Caco-2 (cell line): ENCODE data around the gene PMM1. TPM values are rescaled to one million over a fixed set of nuclear protein-coding genes. Genes with fewer than 3 reads are reported as not detected.
A peak's percentile ranks its signal among the peaks of the same experiment; 100 is the strongest.

Experiments used
- BruUV-seq: library from RNA; stranded (reverse); fragments of 400-500 nt; replicated peaks from 2 replicates; lab custom pipeline; 2021; lab: Mats Ljungman, UMichigan
- CTCF ChIA-PET: fragments of 300-600 bp; sonication (Branson Sonifier 250); formaldehyde crosslinking; loops from one replicate; lab custom pipeline; 2022; ENCODE audit warnings: antibody characterized with exemption; lab: Charles Lee
- POLR2A ChIA-PET: fragments of 300-600 bp; sonication (Branson Sonifier 250); formaldehyde crosslinking; loops from one replicate; lab custom pipeline; 2022; ENCODE audit warnings: antibody characterized with exemption; lab: Charles Lee
- DNase-seq, 2 experiments: peaks; one replicate each; pipeline versions ENCODE4 v3.0.0 to v3.0.0-alpha.2; 2020 to 2022
- H3K27me3 ChIP-seq: replicated peaks from 2 replicates; pipeline ENCODE4 v1.6.0; 2011; ENCODE audit warnings: low read length; ENCODE audit not compliant: control insufficient read depth, insufficient read depth
- H3K36me3 ChIP-seq: 2 replicates; pipeline ENCODE4 v1.5.1; 2011; ENCODE audit warnings: low read length; ENCODE audit not compliant: control insufficient read depth, insufficient read depth
- H3K4me1 ChIP-seq: fragments of 250-450 bp; sonication (Bioruptor Pico); 2 replicates; pipeline ENCODE4 v1.5.1; 2020; ENCODE audit warnings: mild to moderate bottlenecking
- H3K4me3 ChIP-seq: 2 replicates; pipeline ENCODE4 v1.5.1; 2011; ENCODE audit warnings: low read depth, mild to moderate bottlenecking, control low read depth, low read length
- H3K9me3 ChIP-seq: fragments of 250-450 bp; sonication (Bioruptor Pico); 2 replicates; pipeline ENCODE4 v1.5.1; 2020; ENCODE audit warnings: mild to moderate bottlenecking, moderate library complexity
- H3K27ac Mint-ChIP-seq: one replicate; pipeline ENCODE4 v1.8.0; 2022; ENCODE audit warnings: mixed read lengths; ENCODE audit not compliant: unreplicated experiment
- H3K27me3 Mint-ChIP-seq: one replicate; pipeline ENCODE4 v1.8.0; 2022; ENCODE audit warnings: mixed read lengths; ENCODE audit not compliant: insufficient read depth, unreplicated experiment
- H3K36me3 Mint-ChIP-seq: one replicate; pipeline ENCODE4 v1.8.0; 2022; ENCODE audit warnings: mild to moderate bottlenecking, mixed read lengths; ENCODE audit not compliant: insufficient read depth, unreplicated experiment
- H3K4me1 Mint-ChIP-seq: one replicate; pipeline ENCODE4 v1.8.0; 2022; ENCODE audit warnings: low read depth, mixed read lengths; ENCODE audit not compliant: unreplicated experiment
- H3K4me3 Mint-ChIP-seq: one replicate; pipeline ENCODE4 v1.8.0; 2022; ENCODE audit warnings: mild to moderate bottlenecking, moderate library complexity, mixed read lengths; ENCODE audit not compliant: unreplicated experiment
- H3K9me3 Mint-ChIP-seq: one replicate; pipeline ENCODE4 v1.8.0; 2022; ENCODE audit warnings: mixed read lengths; ENCODE audit not compliant: unreplicated experiment
- CTCF ChIP-seq, 2 experiments: fragments of 200-600 bp in 1 of 2; IDR thresholded peaks; 1 replicate in 1 of 2; 2 replicates in 1 of 2; pipeline versions ENCODE4 v1.5.1 to v1.8.0; 2011 to 2022; ENCODE audit warnings: antibody characterized with exemption in 1 of 2, control low read depth in 1 of 2, inconsistent platforms in 1 of 2, low read depth in 1 of 2, low read length in 1 of 2, mild to moderate bottlenecking in 1 of 2, moderate library complexity in 1 of 2; ENCODE audit not compliant: insufficient read depth in 1 of 2, severe bottlenecking in 1 of 2, unreplicated experiment in 1 of 2
- intact Hi-C: fragments of 100-400 bp; cut with micrococcal nuclease; formaldehyde crosslinking; loops from one replicate; pipeline ENCODE4 v1.10.0; 2022; ENCODE audit not compliant: unreplicated experiment
- total RNA-seq: library from RNA; stranded (reverse); gene quantifications from 2 replicates; pipeline ENCODE4 v1.2.3, GENCODE V29; 2022

The PMM1 gene
- total RNA-seq, 1 experiment from 2014 or later: 29.6 TPM

GRCh38 chr22:41528938-41529561 lies 60.6 kb downstream of the PMM1 start:
- POLR2A ChIA-PET: no interaction called here
- Histone ChIP-seq H3K27me3 (no peaks in the 10 kb centered on the region), H3K9me3 (no peaks in the 10 kb centered on the region), H3K4me3 (no peak overlapping the region), H3K36me3 (peaks cover 8% of the 10 kb centered on the region), H3K4me1 (no peaks in the 10 kb centered on the region)
- peaks cover 95% of the 10 kb centered on the region for H3K36me3 Mint-ChIP-seq
- H3K4me1 Mint-ChIP-seq: peaks cover 7% of the 10 kb centered on the region
- DNase-seq: no peak
- TSS peak; percentile 14 for BruUV-seq
- TF ChIP-seq CTCF (IDR thresholded peaks at IDR 0.05; ENCODE audit: insufficient read depth in 1 of 2, low read depth in 1 of 2, low read length in 1 of 2, severe bottlenecking in 1 of 2, unreplicated experiment in 1 of 2): no peak
- H3K27me3 Mint-ChIP-seq: no peaks in the 10 kb centered on the region
- H3K4me3 Mint-ChIP-seq: no peak overlapping the region
- CTCF ChIA-PET: no interaction called here
- H3K27ac Mint-ChIP-seq: peak overlapping the region; percentile 33
- intact Hi-C loops: no loop called here
- H3K9me3 Mint-ChIP-seq: no peaks in the 10 kb centered on the region

GRCh38 chr22:41528132-41528766 lies 61.4 kb downstream of the PMM1 start:
- BruUV-seq: TSS peak; percentile 61

More at GRCh38 chr22:41528132-41528766, 61.4 kb downstream of the PMM1 start:
- Mint-ChIP-seq H3K4me1 (peaks cover 7% of the 10 kb centered on the region), H3K27me3 (no peaks in the 10 kb centered on the region), H3K4me3 (no peak overlapping the region), H3K9me3 (no peaks in the 10 kb centered on the region), H3K36me3 (peaks cover 96% of the 10 kb centered on the region), H3K27ac (peak overlapping the region; percentile 33)
- DNase-seq: no peak
- Histone ChIP-seq H3K4me3 (no peak overlapping the region), H3K27me3 (no peaks in the 10 kb centered on the region), H3K36me3 (peaks cover 9% of the 10 kb centered on the region), H3K9me3 (no peaks in the 10 kb centered on the region), H3K4me1 (no peaks in the 10 kb centered on the region)
- no peak for TF ChIP-seq CTCF (IDR thresholded peaks at IDR 0.05; ENCODE audit: insufficient read depth in 1 of 2, low read depth in 1 of 2, low read length in 1 of 2, severe bottlenecking in 1 of 2, unreplicated experiment in 1 of 2)
- ChIA-PET POLR2A (interaction anchor here (0.5 to 0.6 kb wide), 2 partner anchors 48 to 92 kb away, joined by 3 to 4 read pairs; no protein-coding TSS in a partner anchor), CTCF (interaction anchor here (1.9 kb wide), 2 partner anchors 10 to 147 kb away, joined by 4 to 6 read pairs; partner anchors contain the start of gene TEF)
- intact Hi-C loops: no loop called here

Other genes with a start within 250 kb of the PMM1 start
- 13.8 and 17.8 TPM in 2 replicates for gene TEF, start 207.9 kb downstream of the PMM1 start, total RNA-seq
- gene TOB2, start 143.0 kb downstream of the PMM1 start, total RNA-seq: 49.0 and 52.5 TPM in 2 replicates
- 75.4 and 78.6 TPM in 2 replicates for gene PHF5A, start 121.1 kb downstream of the PMM1 start, total RNA-seq
- 90.5 and 95.5 TPM in 2 replicates for gene ACO2, start 120.7 kb downstream of the PMM1 start, total RNA-seq
- 42.2 and 45.4 TPM in 2 replicates for gene POLR3H, start 45.4 kb downstream of the PMM1 start, total RNA-seq
- 0.37 and 0.41 TPM in 2 replicates for gene CSDC2, start 28.8 kb downstream of the PMM1 start, total RNA-seq
- gene DESI1, start 31.2 kb upstream of the PMM1 start, total RNA-seq: 38.2 and 38.9 TPM in 2 replicates
- gene XRCC6, start 31.5 kb upstream of the PMM1 start, total RNA-seq: 413 and 414 TPM in 2 replicates
- gene SNU13, start 99.0 kb upstream of the PMM1 start, total RNA-seq: 172 and 187 TPM in 2 replicates
- not detected in 2 replicates for gene MEI1, start 109.7 kb upstream of the PMM1 start, total RNA-seq
- 24.3 and 24.8 TPM in 2 replicates for gene CCDC134, start 210.8 kb upstream of the PMM1 start, total RNA-seq
- 134 and 150 TPM in 2 replicates for gene SREBF2, start 243.3 kb upstream of the PMM1 start, total RNA-seq